Mucosa of rectum (tissue), 2 donors: ENCODE data around the gene SEMG2.

ENCODE experiments used
- H3K27ac ChIP-seq, 2 donors: one replicate each; pipeline ENCODE4 v1.7.0; 2013; ENCODE audit warnings: inconsistent platforms in 2 of 2, low read depth in 2 of 2, low read length in 2 of 2
- H3K27me3 ChIP-seq, 2 donors: one replicate each; pipeline ENCODE4 v1.7.0; 2013; ENCODE audit warnings: low read length in 2 of 2; ENCODE audit not compliant: control insufficient read depth in 2 of 2, insufficient read depth in 2 of 2
- H3K36me3 ChIP-seq, 2 donors: one replicate each; pipeline ENCODE4 v1.7.0; 2013; ENCODE audit warnings: low read length in 2 of 2; ENCODE audit not compliant: control insufficient read depth in 2 of 2, insufficient read depth in 2 of 2
- H3K4me1 ChIP-seq, 2 donors: one replicate each; pipeline ENCODE4 v1.7.0; 2013; ENCODE audit warnings: low read length in 2 of 2, mild to moderate bottlenecking in 1 of 2; ENCODE audit not compliant: control insufficient read depth in 2 of 2, insufficient read depth in 2 of 2
- H3K4me3 ChIP-seq, 2 donors: one replicate each; pipeline ENCODE4 v1.7.0; 2013; ENCODE audit warnings: low read length in 2 of 2
- H3K9ac ChIP-seq, 2 donors: one replicate each; pipeline ENCODE4 v1.7.0; 2013; ENCODE audit warnings: low read length in 2 of 2, low read depth in 1 of 2, mild to moderate bottlenecking in 1 of 2
- H3K9me3 ChIP-seq, 2 donors: one replicate each; pipeline ENCODE4 v1.7.0; 2013; ENCODE audit warnings: low read length in 2 of 2; ENCODE audit not compliant: control insufficient read depth in 2 of 2
- donor health status: healthy.
- donor health status: Normal muscosa, but diverticular disease.

The SEMG2 gene, protein sequence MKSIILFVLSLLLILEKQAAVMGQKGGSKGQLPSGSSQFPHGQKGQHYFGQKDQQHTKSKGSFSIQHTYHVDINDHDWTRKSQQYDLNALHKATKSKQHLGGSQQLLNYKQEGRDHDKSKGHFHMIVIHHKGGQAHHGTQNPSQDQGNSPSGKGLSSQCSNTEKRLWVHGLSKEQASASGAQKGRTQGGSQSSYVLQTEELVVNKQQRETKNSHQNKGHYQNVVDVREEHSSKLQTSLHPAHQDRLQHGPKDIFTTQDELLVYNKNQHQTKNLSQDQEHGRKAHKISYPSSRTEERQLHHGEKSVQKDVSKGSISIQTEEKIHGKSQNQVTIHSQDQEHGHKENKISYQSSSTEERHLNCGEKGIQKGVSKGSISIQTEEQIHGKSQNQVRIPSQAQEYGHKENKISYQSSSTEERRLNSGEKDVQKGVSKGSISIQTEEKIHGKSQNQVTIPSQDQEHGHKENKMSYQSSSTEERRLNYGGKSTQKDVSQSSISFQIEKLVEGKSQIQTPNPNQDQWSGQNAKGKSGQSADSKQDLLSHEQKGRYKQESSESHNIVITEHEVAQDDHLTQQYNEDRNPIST

DNA sequence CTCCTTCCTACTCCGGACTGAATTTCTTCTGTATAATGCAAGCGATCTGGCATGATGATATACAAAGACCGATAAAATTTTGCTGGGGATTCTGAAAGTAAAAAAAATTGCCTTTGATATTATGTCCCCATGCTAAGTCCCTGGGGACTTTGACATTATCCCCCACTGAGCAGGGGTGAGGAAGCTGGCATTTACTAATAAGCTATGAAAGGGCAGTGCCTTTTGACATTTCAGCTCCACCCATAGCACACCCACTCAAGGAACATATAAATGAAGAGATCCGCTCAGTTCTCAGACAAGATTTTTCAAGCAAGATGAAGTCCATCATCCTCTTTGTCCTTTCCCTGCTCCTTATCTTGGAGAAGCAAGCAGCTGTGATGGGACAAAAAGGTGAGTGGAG is at the start of gene SEMG2:
SEMG2 (plus strand) TSS at position 298 of the 400 bp plus-strand sequence; CDS start at position 315, 17 bp downstream.
- H3K4me1 ChIP-seq, result no peaks in the 10 kb centered on the region
- no peaks in the 10 kb centered on the region for H3K9me3 ChIP-seq
- no peak within 1 kb of the TSS for H3K9ac ChIP-seq
- peaks cover 3 to 6% of the 10 kb centered on the region in 2 donors for H3K27me3 ChIP-seq
- no peaks in the 10 kb centered on the region for H3K36me3 ChIP-seq
- no peak within 1 kb of the TSS for H3K4me3 ChIP-seq
- no peak within 1 kb of the TSS for H3K27ac ChIP-seq

DNA sequence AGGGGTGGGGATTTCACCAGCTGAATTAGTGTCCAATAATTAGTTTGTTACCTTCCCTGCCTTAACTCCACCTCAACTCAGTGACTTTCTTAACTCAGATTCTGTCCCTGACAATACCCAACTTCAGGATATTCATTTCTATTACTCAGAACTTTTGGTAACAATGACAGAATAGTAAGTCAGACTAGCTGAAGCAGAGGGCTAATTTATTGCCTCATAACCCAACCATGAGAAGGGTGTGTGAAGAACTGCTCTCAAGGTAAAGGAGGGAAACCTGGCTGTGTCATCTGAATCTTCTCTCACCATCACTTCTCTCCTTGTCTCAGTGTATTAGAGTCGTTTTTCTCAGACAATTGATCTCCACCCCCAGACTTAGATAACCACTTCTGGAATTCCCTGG is 47.7 kb upstream of the SEMG2 start:
- H3K27ac ChIP-seq, result no peak overlapping the region
- peaks cover 3 to 29% of the 10 kb centered on the region in 2 donors for H3K4me1 ChIP-seq
- peaks cover 0 to 2% of the 10 kb centered on the region in 2 donors for H3K9me3 ChIP-seq
- no peak overlapping the region for H3K4me3 ChIP-seq
- H3K27me3 ChIP-seq, result peaks cover 0 to 4% of the 10 kb centered on the region in 2 donors
- no peak overlapping the region for H3K9ac ChIP-seq
- H3K36me3 ChIP-seq, result no peaks in the 10 kb centered on the region

DNA sequence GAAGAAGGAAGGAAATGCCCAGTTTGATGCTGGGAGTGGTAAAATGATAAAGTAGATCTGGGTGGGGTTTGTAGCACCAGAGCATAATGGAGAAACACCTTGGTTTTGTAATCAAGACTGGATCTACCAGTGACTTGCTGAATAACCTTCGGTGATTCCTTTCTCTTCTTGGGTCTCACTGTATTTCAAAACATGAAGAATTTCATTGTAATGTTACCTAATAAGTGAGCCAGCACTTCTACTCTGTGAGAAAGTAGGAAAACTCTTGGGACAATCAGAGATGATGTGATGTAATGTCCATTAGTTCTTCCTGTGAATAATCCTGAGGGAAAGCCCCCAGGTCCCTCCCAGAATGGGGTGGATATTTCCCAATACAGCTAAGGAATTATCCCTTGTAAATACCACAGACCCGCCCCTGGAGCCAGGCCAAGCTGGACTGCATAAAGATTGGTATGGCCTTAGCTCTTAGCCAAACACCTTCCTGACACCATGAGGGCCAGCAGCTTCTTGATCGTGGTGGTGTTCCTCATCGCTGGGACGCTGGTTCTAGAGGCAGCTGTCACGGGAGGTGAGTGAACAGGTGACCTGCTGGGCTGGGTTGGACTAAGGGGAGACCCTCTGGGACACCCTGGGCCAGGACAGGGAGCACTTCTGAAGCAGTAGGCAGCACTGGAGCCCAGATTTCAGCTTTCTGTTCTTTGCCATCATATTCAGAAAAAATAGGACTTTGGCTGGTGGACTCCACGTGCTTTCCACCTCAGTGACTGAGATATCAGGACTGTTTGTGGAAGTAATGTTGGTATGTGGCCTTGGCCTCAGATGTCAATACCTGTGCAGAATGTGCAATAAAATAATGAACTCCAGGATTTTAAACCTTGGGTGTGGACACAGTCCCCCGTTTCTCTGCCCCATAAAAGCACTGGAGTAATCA is 46.5 kb upstream of the SEMG2 start, which contains the start of gene PI3:
PI3 (plus strand) TSS at position 469 of the 931 bp plus-strand sequence; CDS start at position 490, 21 bp downstream.
- Histone ChIP-seq H3K36me3 (no peaks in the 10 kb centered on the region), H3K9me3 (no peaks in the 10 kb centered on the region), H3K27ac (peak within 1 kb of the TSS; percentile 18 to 26), H3K27me3 (peaks cover 0 to 4% of the 10 kb centered on the region in 2 donors), H3K4me3 (peak within 1 kb of the TSS; percentile 7 to 33), H3K4me1 (peaks cover 3 to 29% of the 10 kb centered on the region in 2 donors), H3K9ac (peak within 1 kb of the TSS in 1 of 2 donors; percentile 18)

DNA sequence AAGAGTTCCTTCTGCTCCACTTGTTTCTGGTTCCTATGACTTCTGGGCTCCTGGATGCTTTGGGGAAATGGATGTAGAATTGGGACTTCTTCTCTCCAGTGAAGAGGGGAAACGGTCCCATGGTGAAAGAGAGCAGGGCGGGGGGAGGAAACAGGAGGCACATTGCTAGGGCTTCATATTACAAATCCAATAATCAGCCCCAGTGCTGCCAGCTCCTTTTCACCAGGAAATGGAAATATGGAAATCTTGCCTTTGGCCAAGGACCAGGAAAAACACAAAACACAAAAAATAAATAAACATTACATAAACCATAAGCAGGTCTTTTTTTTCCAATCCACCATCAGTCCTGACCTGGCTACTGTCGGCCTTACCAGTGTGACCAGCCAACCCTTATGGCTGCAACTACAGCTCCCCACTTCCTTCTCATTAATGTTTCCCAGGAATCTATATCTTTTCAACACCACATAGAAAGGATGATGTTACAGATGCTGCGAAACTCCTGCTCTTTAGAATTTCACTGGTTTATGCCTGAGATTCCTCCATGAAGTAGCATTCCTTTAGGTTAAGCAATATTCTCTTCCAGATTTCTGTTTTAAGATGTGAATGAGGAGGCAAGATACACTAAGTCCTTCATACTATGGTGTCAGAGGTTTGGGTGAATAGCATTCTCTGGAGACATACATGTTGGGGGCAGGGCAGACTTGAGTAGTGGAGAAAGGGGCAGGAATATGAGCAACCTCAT is 44.5 kb upstream of the SEMG2 start:
- no peak overlapping the region for H3K4me3 ChIP-seq
- H3K4me1 ChIP-seq, result peaks cover 3 to 29% of the 10 kb centered on the region in 2 donors
- H3K27ac ChIP-seq, result no peak overlapping the region
- H3K36me3 ChIP-seq, result no peaks in the 10 kb centered on the region
- H3K9me3 ChIP-seq, result no peaks in the 10 kb centered on the region
- no peak overlapping the region for H3K9ac ChIP-seq
- H3K27me3 ChIP-seq, result peaks cover 0 to 4% of the 10 kb centered on the region in 2 donors

DNA sequence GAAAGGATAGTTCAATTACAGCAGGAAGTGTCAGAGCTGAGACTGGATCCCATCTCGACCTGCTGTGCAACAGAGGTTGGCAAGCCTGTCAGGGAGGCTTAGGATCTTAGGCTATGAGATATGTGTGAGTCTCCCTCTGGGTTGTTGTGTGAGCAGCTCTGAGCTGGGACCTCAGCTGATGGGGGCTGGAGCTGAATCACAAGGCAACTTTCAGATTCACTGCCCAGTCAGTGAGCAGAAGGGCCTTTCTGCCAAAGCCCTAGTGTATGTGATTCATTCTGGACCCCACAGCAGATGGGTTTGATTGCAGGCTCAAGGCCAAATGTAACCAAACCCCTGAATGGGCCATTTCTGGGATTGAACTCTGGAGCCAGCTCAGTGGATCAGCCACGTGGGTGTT is 42.0 kb upstream of the SEMG2 start:
- H3K27me3 ChIP-seq, result peaks cover 0 to 4% of the 10 kb centered on the region in 2 donors
- no peak overlapping the region for H3K27ac ChIP-seq
- H3K4me1 ChIP-seq, result peaks cover 3 to 20% of the 10 kb centered on the region in 2 donors
- no peaks in the 10 kb centered on the region for H3K9me3 ChIP-seq
- no peaks in the 10 kb centered on the region for H3K36me3 ChIP-seq
- H3K9ac ChIP-seq, result no peak overlapping the region
- no peak overlapping the region for H3K4me3 ChIP-seq

- Histone ChIP-seq H3K27ac (no peak overlapping the region), H3K9ac (no peak overlapping the region), H3K9me3 (no peaks in the 10 kb centered on the region), H3K36me3 (no peaks in the 10 kb centered on the region), H3K4me3 (no peak overlapping the region), H3K4me1 (no peaks in the 10 kb centered on the region), H3K27me3 (no peaks in the 10 kb centered on the region)
These were observed 39.5 kb upstream of the SEMG2 start for GRCh38 chr20:45181639-45182038.

DNA sequence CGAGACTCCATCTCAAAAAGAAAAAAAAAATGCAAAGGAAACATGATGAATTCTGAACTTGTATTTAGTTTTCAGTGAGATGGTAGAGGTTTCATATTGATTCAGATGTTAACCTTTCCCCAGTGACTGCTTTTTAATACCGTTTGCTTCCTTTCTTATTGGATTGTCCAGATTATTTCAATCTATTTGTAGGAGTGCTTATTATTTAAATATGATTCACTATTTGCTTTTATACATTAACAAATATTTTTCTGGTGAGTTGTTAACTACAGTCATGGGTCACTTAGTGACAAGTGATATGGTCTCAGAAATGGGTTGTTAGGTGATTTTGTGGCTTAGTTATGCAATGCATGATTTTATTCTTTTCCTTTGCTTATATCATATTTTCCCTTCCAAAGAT is 38.1 kb upstream of the SEMG2 start:
- Histone ChIP-seq H3K27me3 (no peaks in the 10 kb centered on the region), H3K9me3 (no peaks in the 10 kb centered on the region), H3K4me1 (no peaks in the 10 kb centered on the region), H3K4me3 (no peak overlapping the region), H3K9ac (no peak overlapping the region), H3K36me3 (no peaks in the 10 kb centered on the region), H3K27ac (no peak overlapping the region)

GRCh38 chr20:45187693-45188092 is 33.5 kb upstream of the SEMG2 start:
- Histone ChIP-seq H3K36me3 (no peaks in the 10 kb centered on the region), H3K9ac (no peak overlapping the region), H3K9me3 (no peaks in the 10 kb centered on the region), H3K4me3 (no peak overlapping the region), H3K27ac (no peak overlapping the region), H3K4me1 (no peaks in the 10 kb centered on the region), H3K27me3 (no peaks in the 10 kb centered on the region)

GRCh38 chr20:45189067-45189609 is 32.0 kb upstream of the SEMG2 start:
- H3K9ac ChIP-seq, result no peak overlapping the region
- H3K27ac ChIP-seq, result no peak overlapping the region
- H3K9me3 ChIP-seq, result no peaks in the 10 kb centered on the region
- H3K36me3 ChIP-seq, result no peaks in the 10 kb centered on the region
- H3K4me3 ChIP-seq, result no peak overlapping the region
- no peaks in the 10 kb centered on the region for H3K4me1 ChIP-seq
- H3K27me3 ChIP-seq, result no peaks in the 10 kb centered on the region
